HEK293 (cell line): ENCODE measurements around the gene ZSCAN16.
"Not testable (repeated sequence)": the region's sequence is repeated elsewhere in the genome, so short reads cannot be mapped to it uniquely, and the experiment has no call there.

Experiments used
- CTCF ChIA-PET: fragments of 350-600 bp; formaldehyde crosslinking; extraction: SDS; loops from one replicate; lab custom pipeline; 2021; ENCODE audit warnings: antibody characterized with exemption; lab: Yijun Ruan, JAX
- POLR2A ChIA-PET: fragments of 300-600 bp; formaldehyde crosslinking; extraction: SDS; loops from one replicate; lab custom pipeline; 2020; ENCODE audit warnings: antibody characterized with exemption, inconsistent platforms; lab: Yijun Ruan, JAX
- H3K27ac ChIP-seq: fragments of 200-500 bp; sonication (Bioruptor generic); 2 replicates; pipeline ENCODE4 v1.5.1; 2014; ENCODE audit warnings: low read depth, low read length, control low read depth, inconsistent platforms; ENCODE audit errors: extremely low read depth
- H3K36me3 ChIP-seq, 2 experiments: fragments of 200-500 bp in 1 of 2; sonication (Bioruptor generic) in 1 of 2; 1 replicate in 1 of 2; 2 replicates in 1 of 2; pipeline ENCODE4 v1.5.1; 2014 to 2017; ENCODE audit warnings: inconsistent platforms in 2 of 2, low read length in 2 of 2; ENCODE audit not compliant: control insufficient read depth in 2 of 2, insufficient read depth in 1 of 2
- H3K4me1 ChIP-seq: fragments of 200-500 bp; sonication (Bioruptor generic); 2 replicates; pipeline ENCODE4 v1.5.1; 2014; ENCODE audit warnings: mild to moderate bottlenecking, low read length, inconsistent platforms; ENCODE audit not compliant: control insufficient read depth, insufficient read depth
- H3K4me3 ChIP-seq: 2 replicates; pipeline ENCODE4 v1.5.1; 2011; ENCODE audit warnings: low read depth, mild to moderate bottlenecking, control low read depth, low read length, moderate library complexity
- H3K9me3 ChIP-seq: fragments of 200-500 bp; sonication (Bioruptor generic); 2 replicates; pipeline ENCODE4 v1.5.1; 2014; ENCODE audit warnings: low read depth, low read length, inconsistent platforms; ENCODE audit not compliant: control insufficient read depth, insufficient read depth
- GFI1B ChIP-seq: fragments of 450-650 bp; formaldehyde crosslinking; IDR thresholded peaks from 2 replicates; pipeline ENCODE4 v1.5.1; 2016; ENCODE audit warnings: missing biosample characterization, missing genetic modification characterization
- PATZ1 ChIP-seq: fragments of 450-650 bp; formaldehyde crosslinking; IDR thresholded peaks from 2 replicates; pipeline ENCODE4 v1.5.1; 2016; ENCODE audit warnings: missing biosample characterization, missing genetic modification characterization
- PRDM1 ChIP-seq: fragments of 450-650 bp; formaldehyde crosslinking; IDR thresholded peaks from 2 replicates; pipeline ENCODE4; 2016; ENCODE audit warnings: missing biosample characterization, missing genetic modification characterization
- YY1 ChIP-seq: fragments of 450-650 bp; formaldehyde crosslinking; IDR thresholded peaks from 2 replicates; pipeline ENCODE4 v1.5.1; 2018; ENCODE audit warnings: missing biosample characterization, missing genetic modification characterization
- ZBTB17 ChIP-seq: fragments of 450-650 bp; formaldehyde crosslinking; IDR thresholded peaks from 2 replicates; pipeline ENCODE4 v1.5.1; 2016; ENCODE audit warnings: missing biosample characterization, missing genetic modification characterization
- ZBTB20 ChIP-seq: fragments of 450-650 bp; formaldehyde crosslinking; IDR thresholded peaks from 2 replicates; pipeline ENCODE4 v1.5.1; 2016; ENCODE audit warnings: missing biosample characterization, missing genetic modification characterization
- ZBTB8A ChIP-seq: fragments of 450-650 bp; formaldehyde crosslinking; IDR thresholded peaks from 2 replicates; pipeline ENCODE4 v1.5.1; 2016; ENCODE audit warnings: missing biosample characterization, missing genetic modification characterization
- ZNF146 ChIP-seq: fragments of 450-650 bp; formaldehyde crosslinking; IDR thresholded peaks from 2 replicates; pipeline ENCODE4 v1.5.1; 2016; ENCODE audit warnings: missing biosample characterization, missing genetic modification characterization
- ZNF18 ChIP-seq: fragments of 450-650 bp; formaldehyde crosslinking; IDR thresholded peaks from 2 replicates; pipeline ENCODE4 v1.5.1; 2016; ENCODE audit warnings: missing biosample characterization, missing genetic modification characterization
- ZNF362 ChIP-seq: fragments of 450-650 bp; formaldehyde crosslinking; IDR thresholded peaks from 2 replicates; pipeline ENCODE4 v1.5.1; 2016; ENCODE audit warnings: missing biosample characterization, missing genetic modification characterization

ZSCAN16 gene

GRCh38 chr6:28118217-28118616 lies 6.2 kb upstream of the ZSCAN16 start:
- Histone ChIP-seq H3K9me3 (no peaks in the 10 kb centered on the region), H3K4me1 (no peaks in the 10 kb centered on the region), H3K27ac (no peak overlapping the region), H3K36me3 (peaks cover 38 to 70% of the 10 kb centered on the region in 2 experiments), H3K4me3 (no peak overlapping the region)
- ChIA-PET POLR2A (no interaction called here), CTCF (interaction anchor here (0.7 to 1.7 kb wide), 6 partner anchors 13 to 284 kb away, joined by 3 to 4 read pairs (median 3); no protein-coding TSS in a partner anchor)
- TF ChIP-seq YY1 (no peak), PRDM1 (peak; percentile 99)

GRCh38 chr6:28121876-28122275 lies 2.5 kb upstream of the ZSCAN16 start:
- Histone ChIP-seq H3K4me1 (peaks cover 6% of the 10 kb centered on the region; the same call in 1 of the 2 replicates), H3K36me3 (peaks cover 30 to 56% of the 10 kb centered on the region in 2 experiments), H3K9me3 (no peaks in the 10 kb centered on the region), H3K27ac (no peak overlapping the region), H3K4me3 (no peak overlapping the region)
- ChIA-PET CTCF (no interaction called here), POLR2A (interaction anchor here (0.7 kb wide), 1 partner anchor 20 kb away, joined by 5 read pairs; the partner anchor contains the start of gene ZKSCAN8)
- no peak for TF ChIP-seq ZBTB17 (tag by site-specific recombination)
- TF ChIP-seq GFI1B (tag by site-specific recombination) = no peak
- no peak for TF ChIP-seq ZNF146 (tag by site-specific recombination)

GRCh38 chr6:28122283-28122682 lies 2.1 kb upstream of the ZSCAN16 start:
- ChIA-PET CTCF (interaction anchor here (0.7 kb wide), 1 partner anchor 138 kb away, joined by 3 read pairs; no protein-coding TSS in a partner anchor), POLR2A (interaction anchor here (1.2 kb wide), 1 partner anchor 96 kb away, joined by 7 read pairs; no protein-coding TSS in a partner anchor)
- H3K27ac ChIP-seq, H3K4me1 ChIP-seq, H3K4me3 ChIP-seq, H3K9me3 ChIP-seq: not testable (repeated sequence)
- H3K36me3 ChIP-seq = peaks cover 31 to 58% of the 10 kb centered on the region in 2 experiments

- peak; percentile 80; the same call in 1 of the 2 replicates for TF ChIP-seq ZBTB20
- no peak for TF ChIP-seq ZNF362
- CTCF ChIA-PET = interaction anchor here (0.6 to 1.1 kb wide), 3 partner anchors 8 to 20 kb away, joined by 3 to 4 read pairs (median 3); no protein-coding TSS in a partner anchor
Measured at GRCh38 chr6:28124971-28125353, 553 bp downstream of the ZSCAN16 start.

GRCh38 chr6:28125401-28125800 lies 992 bp downstream of the ZSCAN16 start:
- peaks cover 43 to 61% of the 10 kb centered on the region in 2 experiments for H3K36me3 ChIP-seq
- TF ChIP-seq PATZ1 (tag by site-specific recombination) (no peak), ZNF18 (tag by site-specific recombination) (no peak), ZBTB8A (no peak)
- TF ChIP-seq, all 188 proteins: peak for 0
- Histone ChIP-seq H3K9me3 (no peaks in the 10 kb centered on the region), H3K4me3 (no peak overlapping the region), H3K4me1 (peaks cover 6% of the 10 kb centered on the region; the same call in 1 of the 2 replicates), H3K27ac (no peak overlapping the region)
- CTCF ChIA-PET = interaction anchor here (1.0 to 1.1 kb wide), 2 partner anchors 8 to 18 kb away, joined by 3 to 4 read pairs; no protein-coding TSS in a partner anchor
- POLR2A ChIA-PET = interaction anchor here (0.6 to 3.6 kb wide), 8 partner anchors 9 to 253 kb away, joined by 3 to 59 read pairs (median 4); partner anchors contain the start of gene ZKSCAN8

More at GRCh38 chr6:28124971-28125353, 553 bp downstream of the ZSCAN16 start:
- POLR2A ChIA-PET = interaction anchor here (0.8 to 3.6 kb wide), 18 partner anchors 9 to 462 kb away, joined by 3 to 59 read pairs (median 4); partner anchors contain the start of genes ZKSCAN4, ZKSCAN8 and ZSCAN12
- no peaks in the 10 kb centered on the region for H3K9me3 ChIP-seq
- H3K36me3 ChIP-seq = peaks cover 41 to 61% of the 10 kb centered on the region in 2 experiments
- peak overlapping the region; percentile 76 for H3K4me3 ChIP-seq
- H3K4me1 ChIP-seq = peaks cover 6% of the 10 kb centered on the region; the same call in 1 of the 2 replicates
- H3K27ac ChIP-seq = no peak overlapping the region; the same call in 1 of the 2 replicates
